NCI-H1694 (cell line): Measurements from ENCODE around the gene CDIP1.

Source experiments
- DNase-seq: peaks from one replicate; lab custom pipeline; 2025; lab: John Stamatoyannopoulos, UW

The CDIP1 gene

GRCh38 chr16:4537376-4538343, 913 bp downstream of the CDIP1 start:
- no peak for DNase-seq

GRCh38 chr16:4536391-4537106, 2.0 kb downstream of the CDIP1 start:
- DNase-seq = no peak

DNA sequence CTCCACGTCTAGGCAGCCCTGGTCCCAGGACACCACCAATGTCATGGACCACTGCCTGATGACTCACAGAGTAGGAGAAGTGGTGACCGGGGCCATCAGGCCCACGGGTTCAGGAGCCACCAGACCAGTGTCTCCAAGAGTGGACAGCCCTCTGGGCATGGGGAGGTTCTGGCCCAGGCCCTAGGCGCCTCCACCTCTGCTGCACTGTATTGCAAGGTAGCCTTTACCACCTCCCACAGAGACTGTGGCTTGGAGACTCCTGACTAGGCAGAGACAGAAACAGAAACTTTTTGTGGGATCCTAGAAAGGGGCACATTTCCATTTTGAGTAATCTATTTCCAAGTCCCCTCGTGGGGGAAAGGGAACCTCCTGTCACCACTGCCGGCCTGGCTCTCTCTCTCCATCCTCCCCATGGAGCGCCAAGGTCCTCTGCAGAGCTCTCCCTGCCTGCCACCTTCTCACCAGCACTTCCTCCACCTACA, 2.9 kb downstream of the CDIP1 start:
- DNase-seq = no peak

GRCh38 chr16:4534151-4534790, 4.3 kb downstream of the CDIP1 start:
- DNase-seq = no peak

DNA sequence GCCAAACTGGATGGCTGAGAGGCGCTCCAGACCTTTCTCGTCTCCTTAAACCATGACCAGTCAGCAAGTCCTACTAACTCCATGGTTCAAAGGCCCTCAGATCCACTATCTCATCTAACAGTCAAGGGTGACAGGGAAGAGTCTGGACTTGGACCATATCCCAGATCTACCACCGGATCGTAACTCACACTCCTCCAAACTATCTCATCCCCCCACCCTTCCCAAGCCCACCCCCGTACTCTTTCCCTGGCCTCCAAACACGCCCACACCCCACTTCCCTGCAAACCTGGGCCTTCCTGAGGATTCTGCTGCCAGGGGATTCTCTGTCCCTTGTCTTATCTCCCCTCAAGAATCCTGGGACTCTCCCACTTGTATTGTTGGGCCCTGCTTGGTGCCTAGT, 5.1 kb downstream of the CDIP1 start:
- DNase-seq = no peak

DNA sequence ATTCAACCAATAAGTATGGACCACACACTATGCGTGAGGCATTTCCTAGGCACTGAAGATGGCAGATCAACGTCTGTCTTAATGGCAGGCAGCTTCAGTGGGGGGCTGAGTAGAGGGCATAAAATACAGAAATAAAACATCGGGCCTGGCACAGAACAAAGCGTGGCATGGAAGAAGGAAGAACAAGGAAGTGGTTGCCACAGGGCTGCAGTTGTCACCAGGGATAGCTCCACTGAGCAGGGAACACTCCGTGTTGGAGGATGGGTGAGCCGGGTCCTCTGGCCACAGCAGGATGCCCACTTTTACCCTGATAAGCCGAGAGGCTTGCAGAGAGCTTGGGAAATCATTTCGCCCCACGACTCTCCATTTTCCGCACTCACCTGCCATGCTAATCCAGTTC, 6.3 kb downstream of the CDIP1 start:
- DNase-seq = no peak

GRCh38 chr16:4531811-4532210, 6.8 kb downstream of the CDIP1 start:
- DNase-seq = no peak

GRCh38 chr16:4529085-4530060, 9.2 kb downstream of the CDIP1 start:
- no peak for DNase-seq

GRCh38 chr16:4525634-4526277, 12.8 kb downstream of the CDIP1 start:
- DNase-seq = no peak

DNA sequence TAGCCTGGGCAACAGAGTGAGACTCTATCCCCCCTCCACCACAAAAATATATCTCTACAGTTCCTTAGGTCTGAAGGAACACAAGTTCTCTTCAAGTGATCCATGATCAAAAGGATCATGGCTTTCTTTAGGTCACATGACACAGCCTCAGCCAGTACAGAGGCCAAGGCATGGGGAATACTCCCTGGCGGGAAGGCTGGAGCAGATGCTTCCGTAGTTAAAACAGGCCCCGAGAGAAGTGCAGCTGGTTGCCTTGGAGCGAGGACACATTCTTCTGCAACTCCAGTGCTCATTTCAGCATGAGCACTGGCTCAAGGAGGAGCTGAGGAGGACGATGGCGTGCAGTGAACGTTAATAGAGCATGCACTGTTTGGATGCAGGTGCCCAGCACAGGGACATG, 13.5 kb downstream of the CDIP1 start:
- DNase-seq = no peak

- no peak for DNase-seq
These were observed 14.0 kb downstream of the CDIP1 start for GRCh38 chr16:4524571-4524970.

- no peak for DNase-seq
These were observed 14.9 kb downstream of the CDIP1 start for GRCh38 chr16:4523686-4524085.

GRCh38 chr16:4522051-4522581, 16.5 kb downstream of the CDIP1 start:
- DNase-seq = peak; percentile 89

GRCh38 chr16:4520913-4521312, 17.7 kb downstream of the CDIP1 start:
- DNase-seq = no peak

- no peak for DNase-seq
These were observed 19.1 kb downstream of the CDIP1 start for GRCh38 chr16:4519274-4520058.

DNA sequence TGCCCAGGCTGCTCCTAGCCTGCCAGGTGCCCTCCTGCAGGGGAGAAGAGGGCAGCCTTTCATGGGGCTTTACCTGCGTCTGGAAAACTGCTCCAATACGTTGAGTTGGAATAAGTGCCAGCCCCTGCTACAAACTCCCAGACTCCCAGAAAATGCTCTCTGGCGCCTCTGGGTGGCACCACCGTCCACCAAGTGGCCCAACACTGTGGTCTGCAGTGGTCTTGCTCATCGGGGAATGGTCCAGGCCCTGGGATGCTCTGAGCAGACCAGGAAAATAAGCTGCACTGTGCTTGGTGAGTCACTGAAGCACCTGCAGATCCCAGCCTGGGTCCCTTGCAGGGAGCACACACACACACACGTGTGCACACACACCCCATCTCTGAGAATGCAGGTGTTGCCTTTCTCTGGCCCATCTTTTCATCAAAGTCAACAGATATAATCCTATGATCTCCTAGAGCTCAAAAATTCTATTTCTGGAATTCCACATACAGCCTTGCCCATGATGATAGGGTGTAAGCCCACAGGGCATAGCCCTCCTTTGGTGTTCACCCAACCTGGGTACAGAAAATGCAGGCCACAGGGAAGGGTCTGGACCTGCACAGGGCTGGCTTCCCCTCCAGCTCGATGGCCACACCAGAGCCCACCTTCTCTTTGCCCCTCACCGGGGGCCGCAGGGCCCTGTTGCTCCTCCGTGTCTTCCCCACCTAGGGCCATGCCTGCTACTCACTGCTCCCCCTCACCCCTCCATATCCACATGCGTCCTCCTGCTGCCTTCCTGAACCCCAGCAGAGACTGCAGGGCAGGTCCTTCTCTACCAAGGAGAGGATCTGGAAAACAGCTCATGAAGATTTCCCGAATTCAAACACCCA, 20.5 kb downstream of the CDIP1 start:
- DNase-seq = peak; percentile 34

DNA sequence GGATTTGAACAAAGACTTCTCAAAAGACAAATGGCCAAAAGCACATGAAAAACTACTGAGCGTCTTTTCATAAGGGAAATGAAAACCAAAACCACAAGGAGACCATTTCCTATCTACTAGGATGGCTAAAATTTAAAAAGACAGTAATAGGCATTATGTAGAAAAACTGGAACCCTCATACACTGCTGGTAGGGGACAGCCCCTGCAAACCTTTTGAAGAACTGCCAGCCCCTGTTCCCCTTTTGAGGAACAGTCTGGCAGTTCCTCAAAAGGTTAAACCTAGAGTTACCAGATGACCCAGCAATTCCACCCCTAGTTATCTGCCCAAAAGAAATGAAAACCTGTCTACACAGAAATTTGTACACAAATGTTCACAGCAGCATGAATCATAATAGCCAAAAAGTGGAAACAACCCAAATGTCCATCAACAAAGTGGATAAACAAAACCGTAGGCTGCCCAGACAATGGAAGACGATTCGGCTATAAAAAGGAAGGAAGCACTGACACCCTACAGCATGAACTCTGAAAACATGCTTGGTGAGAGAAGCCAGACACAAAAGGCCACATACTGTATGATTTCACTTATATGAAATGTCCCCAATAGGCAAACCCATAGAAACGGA, 22.9 kb downstream of the CDIP1 start:
- DNase-seq = no peak

- no peak for DNase-seq
These were observed 24.0 kb downstream of the CDIP1 start for GRCh38 chr16:4514606-4515005.
